Hepatocyte (in vitro differentiated cells): ENCODE data around the gene EIF4H.

Experiments
- EZH2 ChIP-seq: fragments of 200-600 bp; sonication (generic); IDR thresholded peaks from 2 replicates; pipeline ENCODE4 v1.6.1; 2016; ENCODE audit warnings: antibody characterized with exemption, mild to moderate bottlenecking, borderline replicate concordance
- EZH2phosphoT487 ChIP-seq: fragments of 200-600 bp; sonication (generic); IDR thresholded peaks from one replicate; pipeline ENCODE4 v1.6.1; 2018; ENCODE audit warnings: antibody characterized with exemption, mild to moderate bottlenecking, low read depth, moderate library complexity; ENCODE audit not compliant: unreplicated experiment, severe bottlenecking
- TF ChIP-seq, protein P1 (sequence below): fragments of 200-600 bp; sonication (generic); IDR thresholded peaks from 2 replicates; pipeline ENCODE4 v1.5.1; 2016; ENCODE audit warnings: antibody characterized with exemption, mild to moderate bottlenecking; ENCODE audit not compliant: poor library complexity

DNA sequence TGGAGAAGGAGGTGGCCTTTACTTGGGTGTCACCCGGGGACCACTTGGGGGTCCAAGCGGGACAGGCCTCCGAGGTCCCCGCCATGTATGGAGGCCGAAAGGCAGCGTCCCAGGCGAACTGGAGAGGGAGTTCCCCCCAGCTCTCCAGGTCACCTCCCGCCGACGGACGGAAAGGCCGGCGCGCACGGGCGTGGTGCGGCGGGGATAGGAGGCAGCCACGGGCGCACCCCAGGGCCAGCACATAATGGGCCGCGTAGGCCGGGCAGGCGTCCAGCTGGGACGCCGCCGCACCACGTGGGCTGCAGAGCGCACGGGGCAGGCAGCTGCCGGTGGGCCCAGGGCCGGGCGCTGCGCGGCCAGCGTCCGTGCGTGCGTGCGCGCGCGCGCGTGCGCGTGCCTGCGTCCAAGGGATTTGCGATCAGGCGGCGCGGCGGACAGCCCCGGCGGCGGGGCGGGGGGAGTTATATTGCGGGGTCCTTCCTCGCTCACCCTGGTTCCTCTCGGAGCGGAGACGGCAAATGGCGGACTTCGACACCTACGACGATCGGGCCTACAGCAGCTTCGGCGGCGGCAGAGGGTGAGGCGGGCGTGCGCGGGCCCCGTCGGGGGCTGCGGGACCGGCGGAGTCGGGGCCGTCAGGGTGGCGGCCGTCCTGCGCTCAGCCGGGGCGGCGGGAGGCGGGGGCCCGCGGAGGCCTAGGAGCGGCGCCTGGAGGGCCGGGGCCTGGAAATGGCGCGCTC, at the start of gene EIF4H:
- TF ChIP-seq, protein P1, sequence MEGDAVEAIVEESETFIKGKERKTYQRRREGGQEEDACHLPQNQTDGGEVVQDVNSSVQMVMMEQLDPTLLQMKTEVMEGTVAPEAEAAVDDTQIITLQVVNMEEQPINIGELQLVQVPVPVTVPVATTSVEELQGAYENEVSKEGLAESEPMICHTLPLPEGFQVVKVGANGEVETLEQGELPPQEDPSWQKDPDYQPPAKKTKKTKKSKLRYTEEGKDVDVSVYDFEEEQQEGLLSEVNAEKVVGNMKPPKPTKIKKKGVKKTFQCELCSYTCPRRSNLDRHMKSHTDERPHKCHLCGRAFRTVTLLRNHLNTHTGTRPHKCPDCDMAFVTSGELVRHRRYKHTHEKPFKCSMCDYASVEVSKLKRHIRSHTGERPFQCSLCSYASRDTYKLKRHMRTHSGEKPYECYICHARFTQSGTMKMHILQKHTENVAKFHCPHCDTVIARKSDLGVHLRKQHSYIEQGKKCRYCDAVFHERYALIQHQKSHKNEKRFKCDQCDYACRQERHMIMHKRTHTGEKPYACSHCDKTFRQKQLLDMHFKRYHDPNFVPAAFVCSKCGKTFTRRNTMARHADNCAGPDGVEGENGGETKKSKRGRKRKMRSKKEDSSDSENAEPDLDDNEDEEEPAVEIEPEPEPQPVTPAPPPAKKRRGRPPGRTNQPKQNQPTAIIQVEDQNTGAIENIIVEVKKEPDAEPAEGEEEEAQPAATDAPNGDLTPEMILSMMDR, result no peak
- TF ChIP-seq EZH2phosphoT487, result no peak
- no peak for TF ChIP-seq EZH2
